ENCODE results near the gene IFIT1B. TPM values are rescaled to one million over a fixed set of nuclear protein-coding genes. Genes with fewer than 3 reads are reported as not detected.

Gene IFIT1B
- total and polyA plus RNA-seq, 2 of the 8 experiments (the other 6 are each of a cell fraction or from before 2014, with no cell fraction given) = not detected

- WGBS, 2 experiments (ENCODE audit: extremely low coverage in 1 of 2, insufficient coverage in 1 of 2, insufficient read length in 1 of 2, insufficient replicate concordance in 2 of 2, low coverage in 1 of 2, low lambda C conversion rate in 2 of 2, missing lambda C conversion rate in 1 of 2) = 88% methylated on average over 5 of the region's 5 CpGs; no CpG with 5 or more reads in 1 of the 2 experiments
- no peak overlapping the region for H3K27ac ChIP-seq (ENCODE audit: low read depth, low read length)
- H4K8ac ChIP-seq (ENCODE audit: extremely low read depth, insufficient read depth, low read length) = no peak overlapping the region
- FAIRE-seq (no peak), DNase-seq (ENCODE audit: low read depth in 1 of 2, low spot score in 2 of 2) (no peak)
- no peak overlapping the region for H3K23ac ChIP-seq (ENCODE audit: insufficient read length)
- H2BK5ac ChIP-seq (ENCODE audit: low read depth, low read length) = no peak overlapping the region
- no peak overlapping the region for H3K9ac ChIP-seq (replicated peaks in 1 of 4; ENCODE audit: extremely low read depth in 1 of 4, low read depth in 3 of 4, low read length in 3 of 4)
- H3K27me3 ChIP-seq (replicated peaks in 1 of 4; ENCODE audit: control insufficient read depth in 3 of 4, extremely low read depth in 1 of 4, insufficient read depth in 3 of 4, low read length in 3 of 4) = no peaks in the 10 kb centered on the region
- no peak overlapping the region for H3K4ac ChIP-seq (replicated peaks; ENCODE audit: insufficient read length, low read depth, low read length)
- peaks cover 0 to 5% (median 3%) of the 10 kb centered on the region in 4 experiments; a peak in 2 of 7 replicates for H3K4me1 ChIP-seq (replicated peaks in 1 of 4; ENCODE audit: control insufficient read depth in 3 of 4, insufficient read depth in 4 of 4, low read length in 3 of 4)
- no peaks in the 10 kb centered on the region; the same call in 1 of the 2 replicates for H3K23me2 ChIP-seq (ENCODE audit: low read depth, low read length)
- no peak overlapping the region for H3K4me3 ChIP-seq (ENCODE audit: extremely low read depth in 1 of 4, insufficient read depth in 2 of 4, low read depth in 3 of 4, low read length in 4 of 4)
- no peak overlapping the region for H2BK120ac ChIP-seq (replicated peaks; ENCODE audit: low read depth, low read length)
- no peak overlapping the region for H2AK5ac ChIP-seq (ENCODE audit: low read depth, low read length)
- H4K5ac ChIP-seq (ENCODE audit: insufficient read length, low read depth, low read length) = no peak overlapping the region
- H2BK12ac ChIP-seq (ENCODE audit: low read depth, low read length) = no peak overlapping the region
- CTCF ChIA-PET (ENCODE audit: partially characterized antibody) = interaction anchor here (0.6 to 5.8 kb wide), 6 partner anchors 22 to 1561 kb away, joined by 3 to 30 read pairs (median 4); partner anchors contain the start of gene IFIT5
- POLR2A ChIA-PET (ENCODE audit: partially characterized antibody) = no interaction called here
- no peak overlapping the region for H2BK20ac ChIP-seq (ENCODE audit: low read length)
- no peaks in the 10 kb centered on the region for H3K79me1 ChIP-seq (ENCODE audit: low read depth, low read length)
- no peaks in the 10 kb centered on the region for H3K36me3 ChIP-seq (ENCODE audit: control insufficient read depth in 2 of 4, insufficient read depth in 4 of 4, low read length in 3 of 4)
- H2AFZ ChIP-seq (ENCODE audit: low read length) = no peak overlapping the region
- H3K14ac ChIP-seq (ENCODE audit: insufficient read length) = no peak overlapping the region
- TF ChIP-seq, protein P1, sequence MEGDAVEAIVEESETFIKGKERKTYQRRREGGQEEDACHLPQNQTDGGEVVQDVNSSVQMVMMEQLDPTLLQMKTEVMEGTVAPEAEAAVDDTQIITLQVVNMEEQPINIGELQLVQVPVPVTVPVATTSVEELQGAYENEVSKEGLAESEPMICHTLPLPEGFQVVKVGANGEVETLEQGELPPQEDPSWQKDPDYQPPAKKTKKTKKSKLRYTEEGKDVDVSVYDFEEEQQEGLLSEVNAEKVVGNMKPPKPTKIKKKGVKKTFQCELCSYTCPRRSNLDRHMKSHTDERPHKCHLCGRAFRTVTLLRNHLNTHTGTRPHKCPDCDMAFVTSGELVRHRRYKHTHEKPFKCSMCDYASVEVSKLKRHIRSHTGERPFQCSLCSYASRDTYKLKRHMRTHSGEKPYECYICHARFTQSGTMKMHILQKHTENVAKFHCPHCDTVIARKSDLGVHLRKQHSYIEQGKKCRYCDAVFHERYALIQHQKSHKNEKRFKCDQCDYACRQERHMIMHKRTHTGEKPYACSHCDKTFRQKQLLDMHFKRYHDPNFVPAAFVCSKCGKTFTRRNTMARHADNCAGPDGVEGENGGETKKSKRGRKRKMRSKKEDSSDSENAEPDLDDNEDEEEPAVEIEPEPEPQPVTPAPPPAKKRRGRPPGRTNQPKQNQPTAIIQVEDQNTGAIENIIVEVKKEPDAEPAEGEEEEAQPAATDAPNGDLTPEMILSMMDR (IDR thresholded peaks at IDR 0.05; ENCODE audit: control extremely low read depth in 1 of 3, insufficient read depth in 1 of 3, low read depth in 1 of 3, low read length in 3 of 3) = no peak
- no peak for TF ChIP-seq MAFK (IDR thresholded peaks at IDR 0.05; ENCODE audit: low read depth, low read length)
- H3K79me2 ChIP-seq (ENCODE audit: control insufficient read depth in 1 of 2, insufficient read depth in 2 of 2, low read length in 2 of 2) = no peaks in the 10 kb centered on the region
- no peak overlapping the region for H3K18ac ChIP-seq (ENCODE audit: extremely low read depth, low read length)
- no peak overlapping the region for H3K4me2 ChIP-seq (ENCODE audit: insufficient read depth in 1 of 2, low read depth in 2 of 2, low read length in 2 of 2)
- H3K9me3 ChIP-seq (ENCODE audit: insufficient read depth in 2 of 2, low read depth in 1 of 2, low read length in 1 of 2) = no peaks in the 10 kb centered on the region
- H2BK15ac ChIP-seq (ENCODE audit: low read length) = no peak overlapping the region
- no peak overlapping the region for H4K91ac ChIP-seq (replicated peaks; ENCODE audit: insufficient read length, low read length)
- H3K56ac ChIP-seq (replicated peaks; ENCODE audit: insufficient read length, low read depth, low read length) = no peak overlapping the region
- no peaks in the 10 kb centered on the region for H4K20me1 ChIP-seq (replicated peaks in 1 of 2; ENCODE audit: control insufficient read depth in 1 of 2, insufficient read depth in 2 of 2, low read length in 2 of 2)
Observed at GRCh38 chr10:89390476-89391225, 12.8 kb downstream of the IFIT1B start.

All from H1 (cell line).